NCI-H146 treated with DMSO at 0.1 percent for 48 hours (cell line): ENCODE results near the gene ZNF519.
"Not testable (repeated sequence)": the region's sequence is repeated elsewhere in the genome, so short reads cannot be mapped to it uniquely, and the experiment has no call there.

Source experiments
- DNase-seq: peaks from one replicate; lab custom pipeline; 2025; ENCODE audit not compliant: unreplicated experiment; lab: John Stamatoyannopoulos, UW

ZNF519 gene

GRCh38 chr18:14132271-14132700, at the start of gene ZNF519:
Gene ZNF519 (minus strand): TSS chr18:14132435. CDS start chr18:14132277, 158 bp downstream.
- peak; percentile 98 for DNase-seq

GRCh38 chr18:14179306-14179705, 47.1 kb upstream of the ZNF519 start:
- no peak for DNase-seq

GRCh38 chr18:14178321-14179196, 46.3 kb upstream of the ZNF519 start:
- peak; percentile 86 for DNase-seq

GRCh38 chr18:14177540-14178320, 45.5 kb upstream of the ZNF519 start:
- not testable (repeated sequence) for DNase-seq

- not testable (repeated sequence) for DNase-seq
Measured at GRCh38 chr18:14175404-14175803, 43.2 kb upstream of the ZNF519 start.

GRCh38 chr18:14174706-14175085, 42.5 kb upstream of the ZNF519 start:
- DNase-seq = no peak

- not testable (repeated sequence) for DNase-seq
Measured at GRCh38 chr18:14174002-14174705, 41.9 kb upstream of the ZNF519 start.

- DNase-seq = not testable (repeated sequence)
Measured at GRCh38 chr18:14173116-14173951, 41.1 kb upstream of the ZNF519 start.

GRCh38 chr18:14172142-14173115, 40.2 kb upstream of the ZNF519 start:
- DNase-seq = not testable (repeated sequence)

- not testable (repeated sequence) for DNase-seq
Measured at GRCh38 chr18:14171301-14172141, 39.3 kb upstream of the ZNF519 start.

GRCh38 chr18:14170367-14171036, 38.3 kb upstream of the ZNF519 start:
- not testable (repeated sequence) for DNase-seq

GRCh38 chr18:14162915-14163314, 30.7 kb upstream of the ZNF519 start:
- DNase-seq = not testable (repeated sequence)

GRCh38 chr18:14151564-14152113, 19.4 kb upstream of the ZNF519 start:
- not testable (repeated sequence) for DNase-seq

- not testable (repeated sequence) for DNase-seq
Measured at GRCh38 chr18:14150766-14151165, 18.5 kb upstream of the ZNF519 start.

- not testable (repeated sequence) for DNase-seq
Measured at GRCh38 chr18:14149916-14150420, 17.7 kb upstream of the ZNF519 start.

- DNase-seq = not testable (repeated sequence)
Measured at GRCh38 chr18:14149121-14149850, 17.1 kb upstream of the ZNF519 start.
